Measurements from ENCODE around the gene PLAU.
"Not testable (repeated sequence)": the region's sequence is repeated elsewhere in the genome, so short reads cannot be mapped to it uniquely, and the experiment has no call there.

PLAU gene

GRCh38 chr10:73956476-73957359 lies 45.8 kb downstream of the PLAU start:
- DNase-seq = no peak

DNA sequence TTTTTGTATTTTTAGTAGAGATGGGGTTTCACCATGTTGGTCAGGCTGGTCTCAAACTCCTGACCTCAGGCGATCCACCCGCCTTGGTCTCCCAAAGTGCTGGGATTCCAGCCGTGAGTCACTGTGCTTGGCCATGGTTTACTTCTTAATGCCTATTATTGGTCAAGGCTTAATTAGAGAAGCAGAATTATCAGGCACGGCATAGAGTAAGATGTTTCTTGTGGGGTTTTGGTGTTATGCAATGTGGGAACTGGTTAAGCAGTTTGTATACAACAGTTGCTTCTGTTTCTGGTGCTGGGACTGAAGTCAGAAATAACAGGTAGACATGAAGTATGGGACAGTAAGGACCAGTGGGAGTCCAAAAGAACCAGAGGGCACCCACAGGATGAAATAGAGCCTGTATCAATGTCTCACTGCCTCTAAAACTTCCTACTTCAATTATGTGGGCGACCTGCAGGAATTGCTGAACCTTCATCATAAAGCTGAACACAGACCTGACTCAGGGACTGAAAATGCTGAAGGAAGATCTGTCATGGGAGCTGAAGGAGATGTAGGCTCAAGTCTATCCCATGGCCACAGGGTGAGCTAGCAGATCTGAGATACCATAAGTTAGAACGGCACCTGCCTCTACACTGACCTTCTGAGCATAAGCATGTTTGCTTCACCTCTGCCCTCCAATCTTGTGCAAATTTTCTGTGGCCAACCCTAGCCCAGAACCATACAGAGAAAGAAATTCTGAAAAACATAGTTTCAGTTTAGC lies 48.7 kb downstream of the PLAU start:
- no peak for DNase-seq

- DNase-seq = no peak
Observed at GRCh38 chr10:73962386-73962785, 51.5 kb downstream of the PLAU start.

GRCh38 chr10:73963533-73963932 lies 52.6 kb downstream of the PLAU start:
- DNase-seq = not testable (repeated sequence)

DNA sequence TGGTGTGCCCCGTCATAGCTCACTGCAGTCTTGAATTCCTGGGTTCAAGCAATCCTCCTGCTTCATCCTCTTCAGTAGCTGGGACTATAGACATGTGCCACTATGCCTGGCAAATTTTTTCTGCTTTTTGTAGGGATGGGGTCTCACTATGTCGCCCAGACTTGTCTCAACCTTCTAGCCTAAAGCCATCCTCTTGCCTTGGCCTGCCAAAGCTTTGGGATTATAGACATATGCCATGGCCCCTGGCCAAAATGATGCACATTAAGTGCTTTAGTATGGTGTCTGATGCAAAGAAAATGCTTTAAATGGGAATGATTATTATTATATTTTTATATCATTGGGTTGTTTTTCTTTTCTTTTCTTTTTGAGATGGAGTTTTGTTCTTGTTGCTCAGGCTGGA lies 53.8 kb downstream of the PLAU start:
- DNase-seq = no peak

DNA sequence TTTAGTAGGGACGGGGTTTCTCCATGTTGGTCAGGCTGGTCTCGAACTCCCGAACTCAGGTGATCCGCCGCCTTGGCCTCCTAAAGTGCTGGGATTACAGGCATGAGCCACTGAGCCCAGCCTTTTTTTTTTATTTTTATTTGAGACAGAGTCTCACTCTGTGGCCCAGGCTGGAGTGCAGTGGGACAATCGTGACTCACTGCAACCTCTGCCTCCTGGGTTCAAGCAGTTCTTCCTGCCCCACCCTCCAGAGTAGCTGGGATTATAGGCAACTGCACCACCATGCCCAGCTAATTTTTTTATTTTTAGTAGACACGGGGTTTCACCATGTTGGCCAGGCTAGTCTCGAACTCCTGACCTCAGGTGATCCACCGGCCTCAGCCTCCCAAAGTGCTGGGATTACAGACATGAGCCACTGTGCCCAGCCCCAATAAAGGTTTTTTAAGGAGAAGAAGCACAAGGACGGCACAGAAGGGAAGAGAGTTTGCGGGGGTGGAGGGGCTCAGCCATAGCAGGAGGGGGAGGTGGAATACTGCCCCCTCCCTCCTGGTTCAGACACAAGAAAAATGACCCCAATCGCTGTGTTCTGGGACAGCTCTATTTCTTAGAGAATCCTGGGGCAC lies 54.4 kb downstream of the PLAU start:
- DNase-seq = not testable (repeated sequence)

DNA sequence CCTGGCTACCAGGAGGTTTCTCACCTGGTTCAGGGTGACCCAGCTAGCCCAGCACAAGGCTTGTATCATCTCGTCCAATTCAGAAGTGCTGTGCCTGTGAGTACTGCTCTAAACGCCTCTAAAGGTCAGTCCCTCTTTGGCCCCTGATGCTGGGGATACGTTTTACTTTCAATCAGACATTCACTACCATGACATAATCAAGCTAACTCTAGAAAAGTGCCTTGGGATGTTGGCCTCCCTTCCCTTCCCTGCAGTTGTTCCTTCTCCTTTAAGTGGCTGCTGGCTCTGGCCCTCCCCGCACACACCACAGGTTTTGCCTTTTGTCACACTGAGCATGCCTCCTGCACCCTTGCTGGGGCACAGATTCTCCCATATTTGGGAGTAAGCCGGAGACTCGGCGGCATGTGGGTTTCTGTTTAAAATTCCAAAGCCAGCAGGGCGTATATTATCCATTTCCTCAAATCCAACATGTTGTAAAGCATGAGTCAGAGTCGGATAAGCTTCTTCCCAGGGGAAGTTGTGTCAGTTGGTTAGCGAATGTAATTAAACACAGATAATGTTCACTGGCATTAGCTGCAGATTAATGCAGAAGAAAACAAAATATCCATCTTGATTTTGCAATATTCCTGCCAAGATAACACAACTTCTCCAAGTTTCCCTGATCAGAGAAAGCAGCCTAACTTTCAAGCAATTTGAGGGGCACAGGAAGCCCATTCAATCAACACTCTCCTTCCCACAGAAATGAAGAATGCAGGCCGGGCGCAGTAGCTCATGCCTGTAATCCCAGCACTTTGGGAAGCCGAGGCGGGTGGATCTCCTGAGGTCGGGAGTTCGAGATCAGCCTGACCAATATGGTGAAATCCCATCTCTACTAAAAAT lies 55.2 kb downstream of the PLAU start:
- no peak for DNase-seq

GRCh38 chr10:73967022-73967429 lies 56.1 kb downstream of the PLAU start:
- no peak for DNase-seq
